HEK293T (cell line): ENCODE results near the gene HMOX1.

Experiments used
- ARNT ChIP-seq: fragments of 450-650 bp; IDR thresholded peaks from 2 replicates; pipeline ENCODE4 v1.6.1; 2017; ENCODE audit warnings: mild to moderate bottlenecking
- CTBP1 ChIP-seq: fragments of 450-650 bp; IDR thresholded peaks from 2 replicates; pipeline ENCODE4 v1.6.1; 2016; ENCODE audit warnings: borderline replicate concordance
- ELF4 ChIP-seq: fragments of 450-650 bp; IDR thresholded peaks from 2 replicates; pipeline ENCODE4 v1.6.1; 2017; ENCODE audit warnings: antibody characterized with exemption
- FOXM1 ChIP-seq: fragments of 450-650 bp; IDR thresholded peaks from 2 replicates; pipeline ENCODE4 v1.6.1; 2017; ENCODE audit warnings: mild to moderate bottlenecking, borderline replicate concordance

- TF ChIP-seq ARNT (no peak), ELF4 (no peak), CTBP1 (no peak), FOXM1 (no peak)
Observed at GRCh38 chr22:35384527-35384926, 3.6 kb downstream of the HMOX1 start.
